NCI-H2081 treated with DMSO at 0.1 percent for 48 hours (cell line): ENCODE measurements around the gene TTYH3.

Experiments
- DNase-seq: peaks from one replicate; lab custom pipeline; 2025; lab: John Stamatoyannopoulos, UW

TTYH3 gene

GRCh38 chr7:2649139-2649838, 17.5 kb downstream of the TTYH3 start:
- DNase-seq = no peak

GRCh38 chr7:2649991-2650390, 18.2 kb downstream of the TTYH3 start:
- DNase-seq = no peak

GRCh38 chr7:2650451-2650850, 18.7 kb downstream of the TTYH3 start:
- DNase-seq = no peak

- no peak for DNase-seq
Measured at GRCh38 chr7:2651336-2651735, 19.6 kb downstream of the TTYH3 start.

GRCh38 chr7:2651847-2652735, 20.3 kb downstream of the TTYH3 start:
- no peak for DNase-seq

- no peak for DNase-seq
Measured at GRCh38 chr7:2652736-2653060, 20.9 kb downstream of the TTYH3 start.

- DNase-seq = no peak
Measured at GRCh38 chr7:2654059-2654458, 22.3 kb downstream of the TTYH3 start.

GRCh38 chr7:2655870-2656614, 24.3 kb downstream of the TTYH3 start:
- DNase-seq = no peak

GRCh38 chr7:2657208-2657607, 25.4 kb downstream of the TTYH3 start:
- DNase-seq = no peak

GRCh38 chr7:2657920-2658671, 26.3 kb downstream of the TTYH3 start:
- DNase-seq = no peak

GRCh38 chr7:2658941-2659340, 27.2 kb downstream of the TTYH3 start:
- no peak for DNase-seq

- no peak for DNase-seq
Measured at GRCh38 chr7:2659556-2660358, 28.0 kb downstream of the TTYH3 start.

GRCh38 chr7:2660359-2661095, 28.7 kb downstream of the TTYH3 start:
- no peak for DNase-seq

GRCh38 chr7:2661096-2661449, 29.3 kb downstream of the TTYH3 start:
- DNase-seq = no peak

- DNase-seq = no peak
Measured at GRCh38 chr7:2661602-2662272, 30.0 kb downstream of the TTYH3 start.

- no peak for DNase-seq
Measured at GRCh38 chr7:2662273-2663120, 30.7 kb downstream of the TTYH3 start.

GRCh38 chr7:2663121-2663886, 31.5 kb downstream of the TTYH3 start:
- DNase-seq = no peak

- no peak for DNase-seq
Measured at GRCh38 chr7:2663960-2664359, 32.2 kb downstream of the TTYH3 start.
